DOHH2 (cell line): ENCODE measurements around the gene SIRPG.

Source experiments
- H3F3A ChIP-seq: fragments of 200-600 bp; sonication (generic), shearing (Covaris generic); 2 replicates; pipeline ENCODE4 v1.6.0; 2016; ENCODE audit warnings: antibody characterized with exemption, mild to moderate bottlenecking; ENCODE audit not compliant: control insufficient read depth, insufficient read depth
- H3K27ac ChIP-seq: fragments of 200-600 bp; sonication (generic); 2 replicates; pipeline ENCODE4 v1.5.1; 2014; ENCODE audit warnings: low read depth, mild to moderate bottlenecking, low read length, moderate library complexity
- H3K27me3 ChIP-seq: fragments of 200-600 bp; sonication (generic); 2 replicates; pipeline ENCODE4 v1.6.1; 2014; ENCODE audit warnings: mild to moderate bottlenecking, low read length, mixed read lengths; ENCODE audit not compliant: control insufficient read depth
- H3K36me3 ChIP-seq: fragments of 200-600 bp; sonication (generic); 2 replicates; pipeline ENCODE4 v1.6.1; 2014; ENCODE audit warnings: mild to moderate bottlenecking, low read length, moderate library complexity, mixed read lengths; ENCODE audit not compliant: control insufficient read depth
- H3K4me1 ChIP-seq: fragments of 200-600 bp; sonication (generic); 2 replicates; pipeline ENCODE4 v1.6.1; 2014; ENCODE audit warnings: mild to moderate bottlenecking, low read length, mixed read lengths; ENCODE audit not compliant: control insufficient read depth
- H3K4me2 ChIP-seq: fragments of 200-600 bp; sonication (generic); 2 replicates; pipeline ENCODE4 v1.6.0; 2014; ENCODE audit warnings: mild to moderate bottlenecking, low read length, moderate library complexity
- H3K4me3 ChIP-seq: fragments of 200-600 bp; sonication (generic); 2 replicates; pipeline ENCODE4 v1.5.1; 2014; ENCODE audit warnings: mild to moderate bottlenecking, low read length, mixed read lengths
- H3K79me2 ChIP-seq: fragments of 200-600 bp; sonication (generic); 2 replicates; pipeline ENCODE4 v1.6.1; 2014; ENCODE audit warnings: mild to moderate bottlenecking, low read length, mixed read lengths; ENCODE audit not compliant: control insufficient read depth
- H3K9me2 ChIP-seq: fragments of 200-600 bp; sonication (generic); replicated peaks from 2 replicates; pipeline ENCODE4 v1.6.1; 2014; ENCODE audit warnings: mild to moderate bottlenecking, low read length, mixed read lengths; ENCODE audit not compliant: control insufficient read depth
- H3K9me3 ChIP-seq: fragments of 200-600 bp; sonication (generic); 2 replicates; pipeline ENCODE4 v1.6.1; 2014; ENCODE audit warnings: antibody characterized with exemption, low read length, mixed read lengths; ENCODE audit not compliant: control insufficient read depth, insufficient read depth
- H4K20me1 ChIP-seq: fragments of 200-600 bp; sonication (generic); 2 replicates; pipeline ENCODE4 v1.6.0; 2014; ENCODE audit warnings: low read depth, mild to moderate bottlenecking, antibody characterized with exemption, low read length, moderate library complexity; ENCODE audit not compliant: control insufficient read depth, insufficient read depth
- CTCF ChIP-seq: fragments of 200-600 bp; sonication (generic); IDR thresholded peaks from one replicate; pipeline ENCODE4 v1.5.1; 2014; ENCODE audit warnings: antibody characterized with exemption, mild to moderate bottlenecking, low read depth, low read length; ENCODE audit not compliant: poor library complexity, severe bottlenecking
- EZH2phosphoT487 ChIP-seq: fragments of 200-600 bp; sonication (generic); IDR thresholded peaks from 2 replicates; pipeline ENCODE4 v1.6.1; 2017; ENCODE audit warnings: borderline replicate concordance, mild to moderate bottlenecking, antibody characterized with exemption, low read length, moderate library complexity, mixed read lengths

SIRPG gene

DNA sequence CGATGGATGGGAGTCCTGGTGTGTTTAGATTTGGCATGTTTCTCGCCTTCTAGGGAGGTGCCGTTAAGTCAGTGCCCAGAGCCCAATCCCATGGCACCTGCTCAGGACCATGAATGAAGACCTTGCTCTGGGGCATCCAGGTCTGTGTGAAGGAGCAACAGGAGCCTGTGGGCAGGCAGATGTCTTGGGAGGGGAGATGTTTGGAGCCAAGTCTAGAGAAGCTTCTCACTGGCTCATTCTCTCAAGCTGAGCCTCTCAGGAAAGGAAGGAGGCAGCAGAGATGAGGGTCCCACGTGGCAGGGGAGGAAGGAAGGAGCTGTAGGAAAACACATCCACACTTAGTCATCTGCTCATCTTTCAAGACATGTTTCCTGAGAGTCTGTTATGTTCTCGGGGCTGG is 28.3 kb downstream of the SIRPG start:
- Histone ChIP-seq H3K9me3 (no peaks in the 10 kb centered on the region), H3K9me2 (no peaks in the 10 kb centered on the region), H3F3A (no peaks in the 10 kb centered on the region), H4K20me1 (no peaks in the 10 kb centered on the region), H3K4me3 (no peak overlapping the region), H3K4me2 (no peak overlapping the region), H3K79me2 (no peaks in the 10 kb centered on the region), H3K4me1 (peaks cover 2% of the 10 kb centered on the region), H3K36me3 (no peaks in the 10 kb centered on the region), H3K27me3 (peaks cover 11% of the 10 kb centered on the region), H3K27ac (no peak overlapping the region)
- TF ChIP-seq EZH2phosphoT487 (no peak), CTCF (no peak)

DNA sequence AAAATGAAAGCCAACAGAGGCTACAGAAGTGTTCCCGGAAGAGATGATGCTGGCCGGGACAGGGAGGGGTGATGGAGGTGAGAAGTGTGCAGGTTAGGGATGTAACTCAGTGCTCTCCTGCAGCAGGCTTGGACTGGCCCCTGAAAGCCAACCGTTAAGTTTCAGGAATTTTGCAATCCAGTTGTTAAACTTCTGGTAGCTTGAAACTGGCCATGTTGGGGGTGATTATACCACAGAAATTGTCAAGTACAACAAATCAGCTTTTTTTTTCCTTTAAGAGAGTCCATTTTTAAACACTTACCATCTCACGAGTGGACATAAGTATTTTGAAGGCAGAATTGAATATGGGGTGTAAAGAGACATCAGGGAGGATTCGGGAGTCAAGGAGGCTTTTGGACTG is 29.0 kb downstream of the SIRPG start:
- no peak overlapping the region for H3K4me2 ChIP-seq

DNA sequence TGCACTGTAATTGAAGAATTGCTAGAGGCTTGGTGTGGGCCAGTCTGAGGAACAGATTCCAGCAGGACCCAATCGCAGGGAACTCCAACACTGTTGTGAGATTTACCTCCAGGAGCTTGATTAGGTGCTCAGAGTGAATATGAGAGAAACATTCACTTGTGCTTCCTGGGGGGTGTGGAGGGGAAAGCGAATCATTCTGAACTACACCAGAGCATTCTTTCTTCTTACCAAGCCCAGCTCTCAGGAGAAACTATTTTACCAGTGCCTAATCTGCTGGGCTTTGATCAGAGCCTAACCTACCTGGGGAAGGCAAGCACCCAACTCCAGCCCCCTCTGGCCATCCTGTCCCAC is 30.4 kb downstream of the SIRPG start:
- Histone ChIP-seq H3K36me3 (no peaks in the 10 kb centered on the region), H3K4me1 (peaks cover 23% of the 10 kb centered on the region), H4K20me1 (no peaks in the 10 kb centered on the region), H3K27ac (no peak overlapping the region), H3K79me2 (no peaks in the 10 kb centered on the region), H3K4me3 (no peak overlapping the region), H3K9me2 (no peaks in the 10 kb centered on the region), H3K27me3 (peaks cover 11% of the 10 kb centered on the region), H3K4me2 (no peak overlapping the region), H3F3A (no peaks in the 10 kb centered on the region), H3K9me3 (no peaks in the 10 kb centered on the region)
- TF ChIP-seq EZH2phosphoT487 (no peak), CTCF (no peak)

More for the DNA sequence above, 29.0 kb downstream of the SIRPG start:
- TF ChIP-seq EZH2phosphoT487 (no peak), CTCF (no peak)
- H3K36me3 ChIP-seq = no peaks in the 10 kb centered on the region
- no peaks in the 10 kb centered on the region for H3K9me3 ChIP-seq
- peaks cover 11% of the 10 kb centered on the region for H3K27me3 ChIP-seq
- no peaks in the 10 kb centered on the region for H3K79me2 ChIP-seq
- no peak overlapping the region for H3K4me3 ChIP-seq
- H4K20me1 ChIP-seq = no peaks in the 10 kb centered on the region
- no peak overlapping the region for H3K27ac ChIP-seq
- H3F3A ChIP-seq = no peaks in the 10 kb centered on the region
- no peaks in the 10 kb centered on the region for H3K9me2 ChIP-seq
- peaks cover 9% of the 10 kb centered on the region for H3K4me1 ChIP-seq
